Keratinocyte (primary cell): ENCODE data around the gene CAMK2D.

ENCODE experiments used
- EZH2 ChIP-seq: IDR thresholded peaks from one replicate; pipeline ENCODE4 v1.6.1; 2012; ENCODE audit warnings: inconsistent platforms, mild to moderate bottlenecking, low read length, moderate library complexity
- TF ChIP-seq, protein P1 (sequence below), 3 experiments: IDR thresholded peaks in 1 of 3; conservative IDR thresholded peaks in 1 of 3; optimal IDR thresholded peaks in 1 of 3; 2 replicates in 2 of 3; 3 replicates in 1 of 3; pipeline versions ENCODE3 to v1.5.1; 2011; ENCODE audit warnings: low read length in 3 of 3, mild to moderate bottlenecking in 3 of 3, moderate library complexity in 2 of 3, control low read depth in 1 of 3, inconsistent platforms in 1 of 3; ENCODE audit not compliant: insufficient read depth in 2 of 3; ENCODE audit errors: extremely low read depth in 1 of 3

DNA sequence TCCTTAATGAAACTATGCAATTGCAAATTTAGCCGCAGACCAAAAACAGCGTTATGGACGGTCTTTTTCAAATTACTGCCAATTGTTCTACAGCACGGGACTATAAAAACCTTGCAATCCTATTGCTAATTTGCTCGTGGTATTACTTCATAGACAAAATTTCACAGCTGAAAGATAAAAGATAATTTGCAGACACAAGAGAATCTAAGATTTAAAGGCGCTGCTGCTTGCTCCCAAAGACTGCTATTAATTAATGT, 1.4 kb upstream of the CAMK2D start:
- TF ChIP-seq, protein P1, sequence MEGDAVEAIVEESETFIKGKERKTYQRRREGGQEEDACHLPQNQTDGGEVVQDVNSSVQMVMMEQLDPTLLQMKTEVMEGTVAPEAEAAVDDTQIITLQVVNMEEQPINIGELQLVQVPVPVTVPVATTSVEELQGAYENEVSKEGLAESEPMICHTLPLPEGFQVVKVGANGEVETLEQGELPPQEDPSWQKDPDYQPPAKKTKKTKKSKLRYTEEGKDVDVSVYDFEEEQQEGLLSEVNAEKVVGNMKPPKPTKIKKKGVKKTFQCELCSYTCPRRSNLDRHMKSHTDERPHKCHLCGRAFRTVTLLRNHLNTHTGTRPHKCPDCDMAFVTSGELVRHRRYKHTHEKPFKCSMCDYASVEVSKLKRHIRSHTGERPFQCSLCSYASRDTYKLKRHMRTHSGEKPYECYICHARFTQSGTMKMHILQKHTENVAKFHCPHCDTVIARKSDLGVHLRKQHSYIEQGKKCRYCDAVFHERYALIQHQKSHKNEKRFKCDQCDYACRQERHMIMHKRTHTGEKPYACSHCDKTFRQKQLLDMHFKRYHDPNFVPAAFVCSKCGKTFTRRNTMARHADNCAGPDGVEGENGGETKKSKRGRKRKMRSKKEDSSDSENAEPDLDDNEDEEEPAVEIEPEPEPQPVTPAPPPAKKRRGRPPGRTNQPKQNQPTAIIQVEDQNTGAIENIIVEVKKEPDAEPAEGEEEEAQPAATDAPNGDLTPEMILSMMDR (optimal IDR thresholded peaks at IDR 0.05 in 1 of 3, IDR thresholded peaks at IDR 0.05 in 1 of 3, conservative IDR thresholded peaks at IDR 0.05 in 1 of 3; ENCODE audit: extremely low read depth in 1 of 3, insufficient read depth in 2 of 3, low read length in 3 of 3) = no peak
- TF ChIP-seq EZH2 = no peak
